KBM-7 (cell line): ENCODE measurements around the gene LRFN3.
"Not testable (repeated sequence)": the region's sequence is repeated elsewhere in the genome, so short reads cannot be mapped to it uniquely, and the experiment has no call there.

Experiments used
- DNase-seq: peaks from one replicate; pipeline ENCODE4 v3.0.0-alpha.2; 2015
- in situ Hi-C: fragments of 300-500 bp; cut with MboI; formaldehyde crosslinking; loops from 2 replicates; pipeline ENCODE4 v1.14.3; 2020; ENCODE audit warnings: low sequenced_read_pairs, low pct_unique_long_range_greater_than_20kb, mixed read lengths

The LRFN3 gene

DNA sequence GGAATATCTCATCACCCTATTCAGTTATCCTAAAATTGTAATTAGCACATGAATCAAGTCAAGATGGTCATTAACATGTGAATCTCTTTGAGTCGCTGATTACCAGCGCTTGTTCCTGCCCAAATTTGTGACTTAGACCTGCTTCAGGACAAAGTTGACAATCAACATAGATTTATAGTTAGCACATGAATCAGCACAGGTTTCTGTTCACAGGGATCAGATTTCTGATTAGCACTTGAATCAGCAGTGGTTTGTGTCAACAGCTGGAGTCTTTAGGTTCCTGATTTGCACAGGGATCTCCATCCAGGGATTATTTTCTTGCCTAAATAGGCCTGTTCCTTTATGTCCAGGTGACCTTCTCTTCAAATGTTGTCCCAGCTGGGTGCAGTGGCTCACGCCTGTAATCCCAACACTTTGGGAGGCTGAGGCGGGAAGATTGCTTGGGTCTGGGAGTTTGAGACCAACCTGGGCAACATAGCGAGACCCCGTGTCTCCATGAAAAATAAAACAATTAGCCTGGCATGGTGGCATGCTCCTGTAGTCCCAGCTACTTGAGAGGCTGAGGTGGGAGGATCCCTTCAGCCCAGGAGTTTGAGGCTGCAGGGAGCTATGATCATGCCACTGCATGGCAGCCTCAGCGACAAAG, 3.8 kb upstream of the LRFN3 start:
- no peak for DNase-seq
- in situ Hi-C loops: no loop called here

DNA sequence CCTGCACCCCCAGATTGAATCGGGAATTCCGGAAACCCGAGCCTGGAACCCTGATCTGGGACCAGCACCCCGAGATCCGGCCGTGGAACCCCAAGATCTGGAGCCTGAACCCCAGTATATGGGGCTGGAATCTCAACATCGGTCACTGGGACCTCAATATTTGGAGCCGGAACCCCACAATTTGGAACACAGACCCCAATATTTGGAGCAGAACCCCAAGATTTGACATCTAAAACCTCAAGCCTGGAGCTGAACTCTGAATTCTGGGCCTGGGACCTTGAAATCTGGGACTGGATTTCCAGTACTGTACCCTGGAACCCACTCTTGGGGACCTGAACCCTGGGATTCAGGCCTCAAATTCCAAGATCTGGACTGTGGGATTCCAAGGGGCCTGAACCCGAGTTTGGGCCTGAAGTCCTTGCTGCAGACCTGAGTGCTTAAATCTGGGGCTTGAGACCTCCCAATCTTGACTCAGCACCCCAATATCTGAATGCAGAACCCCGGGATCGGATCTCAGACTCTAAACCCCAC, 629 bp downstream of the LRFN3 start:
- DNase-seq: no peak
- in situ Hi-C loops: no loop called here

- DNase-seq: no peak
- in situ Hi-C loops: no loop called here
These were observed 1.4 kb downstream of the LRFN3 start for GRCh38 chr19:35937345-35938281.

DNA sequence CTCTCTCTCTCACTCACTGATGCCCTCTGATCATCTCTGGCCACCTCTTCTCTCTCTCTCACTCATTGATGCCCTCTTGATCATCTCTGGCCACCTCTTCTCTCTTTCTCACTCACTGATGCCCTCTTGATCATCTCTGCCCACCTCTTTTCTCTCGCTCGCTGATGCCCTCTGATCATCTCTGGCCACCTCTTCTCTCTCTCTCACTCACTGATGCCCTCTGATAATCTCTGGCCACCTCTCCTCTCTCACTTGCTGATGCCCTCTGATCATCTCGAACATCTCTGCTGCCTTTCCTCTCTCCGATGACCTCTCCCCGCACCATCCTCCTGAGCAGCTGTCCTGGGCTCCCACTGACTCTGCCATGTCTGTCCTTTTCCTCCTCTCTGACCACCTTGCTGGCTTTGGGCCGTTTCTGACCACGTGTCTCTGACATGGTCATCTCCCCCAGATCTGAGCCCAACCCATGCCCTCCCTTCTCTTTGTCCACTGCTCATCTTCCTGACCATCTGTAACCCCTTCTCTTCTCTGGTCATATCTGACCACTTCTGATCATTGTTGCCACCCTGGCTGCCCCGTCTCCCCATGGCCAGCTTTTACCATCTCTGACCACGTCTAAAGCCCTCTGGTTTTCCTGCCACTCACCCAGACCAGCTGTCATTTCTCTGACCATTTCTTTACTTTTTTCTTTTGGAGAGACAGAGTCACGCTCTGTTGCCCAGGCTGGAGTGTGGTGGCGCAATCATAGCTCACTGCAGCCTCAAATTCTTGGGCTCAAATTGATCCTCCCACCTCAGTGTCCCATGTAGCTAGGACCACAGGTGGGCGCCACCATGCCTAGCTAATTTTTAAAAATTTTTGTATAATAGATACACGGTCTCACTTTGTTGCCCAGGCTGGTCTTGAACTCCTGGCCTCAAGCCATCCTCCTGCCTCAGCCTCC, 2.4 kb downstream of the LRFN3 start:
- no peak for DNase-seq
- in situ Hi-C loops: no loop called here

DNA sequence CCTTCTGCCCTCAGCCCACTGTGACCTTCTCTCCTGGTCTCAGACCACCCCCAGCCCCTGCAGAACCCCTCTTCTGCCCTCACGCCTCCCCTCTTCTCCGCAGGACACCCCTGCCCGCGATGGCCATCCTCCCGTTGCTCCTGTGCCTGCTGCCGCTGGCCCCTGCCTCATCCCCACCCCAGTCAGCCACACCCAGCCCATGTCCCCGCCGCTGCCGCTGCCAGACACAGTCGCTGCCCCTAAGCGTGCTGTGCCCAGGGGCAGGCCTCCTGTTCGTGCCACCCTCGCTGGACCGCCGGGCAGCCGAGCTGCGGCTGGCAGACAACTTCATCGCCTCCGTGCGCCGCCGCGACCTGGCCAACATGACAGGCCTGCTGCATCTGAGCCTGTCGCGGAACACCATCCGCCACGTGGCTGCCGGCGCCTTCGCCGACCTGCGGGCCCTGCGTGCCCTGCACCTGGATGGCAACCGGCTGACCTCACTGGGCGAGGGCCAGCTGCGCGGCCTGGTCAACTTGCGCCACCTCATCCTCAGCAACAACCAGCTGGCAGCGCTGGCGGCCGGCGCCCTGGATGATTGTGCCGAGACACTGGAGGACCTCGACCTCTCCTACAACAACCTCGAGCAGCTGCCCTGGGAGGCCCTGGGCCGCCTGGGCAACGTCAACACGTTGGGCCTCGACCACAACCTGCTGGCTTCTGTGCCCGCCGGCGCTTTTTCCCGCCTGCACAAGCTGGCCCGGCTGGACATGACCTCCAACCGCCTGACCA, 3.3 kb downstream of the LRFN3 start:
- no peak for DNase-seq
- in situ Hi-C loops: no loop called here

DNA sequence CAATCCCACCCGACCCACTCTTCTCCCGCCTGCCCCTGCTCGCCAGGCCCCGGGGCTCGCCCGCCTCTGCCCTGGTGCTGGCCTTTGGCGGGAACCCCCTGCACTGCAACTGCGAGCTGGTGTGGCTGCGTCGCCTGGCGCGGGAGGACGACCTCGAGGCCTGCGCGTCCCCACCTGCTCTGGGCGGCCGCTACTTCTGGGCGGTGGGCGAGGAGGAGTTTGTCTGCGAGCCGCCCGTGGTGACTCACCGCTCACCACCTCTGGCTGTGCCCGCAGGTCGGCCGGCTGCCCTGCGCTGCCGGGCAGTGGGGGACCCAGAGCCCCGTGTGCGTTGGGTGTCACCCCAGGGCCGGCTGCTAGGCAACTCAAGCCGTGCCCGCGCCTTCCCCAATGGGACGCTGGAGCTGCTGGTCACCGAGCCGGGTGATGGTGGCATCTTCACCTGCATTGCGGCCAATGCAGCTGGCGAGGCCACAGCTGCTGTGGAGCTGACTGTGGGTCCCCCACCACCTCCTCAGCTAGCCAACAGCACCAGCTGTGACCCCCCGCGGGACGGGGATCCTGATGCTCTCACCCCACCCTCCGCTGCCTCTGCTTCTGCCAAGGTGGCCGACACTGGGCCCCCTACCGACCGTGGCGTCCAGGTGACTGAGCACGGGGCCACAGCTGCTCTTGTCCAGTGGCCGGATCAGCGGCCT, 4.1 kb downstream of the LRFN3 start:
- in situ Hi-C loops: no loop called here
- no peak for DNase-seq

GRCh38 chr19:35940839-35941238, 4.7 kb downstream of the LRFN3 start:
- no peak for DNase-seq
- in situ Hi-C loops: no loop called here

DNA sequence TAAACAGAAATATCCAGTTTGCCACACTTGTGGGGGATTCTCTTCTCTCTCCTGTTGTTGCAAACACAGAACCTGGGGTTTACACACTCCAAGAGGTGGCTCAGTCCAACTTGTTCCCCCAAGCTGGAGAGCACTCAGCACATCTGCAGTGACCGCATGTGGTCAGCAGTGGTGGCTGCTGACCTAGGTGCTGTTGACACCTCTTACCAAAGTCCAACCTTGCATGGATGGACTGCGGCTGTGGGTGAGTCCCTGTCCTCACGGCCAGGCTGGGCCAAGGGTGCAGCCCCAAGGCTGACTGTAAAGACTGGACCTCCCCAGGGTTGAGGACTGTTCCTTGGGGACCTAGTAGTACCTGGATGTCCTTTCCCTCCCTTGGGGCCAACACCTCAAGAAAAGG, 6.1 kb downstream of the LRFN3 start:
- in situ Hi-C loops: no loop called here
- DNase-seq: no peak

DNA sequence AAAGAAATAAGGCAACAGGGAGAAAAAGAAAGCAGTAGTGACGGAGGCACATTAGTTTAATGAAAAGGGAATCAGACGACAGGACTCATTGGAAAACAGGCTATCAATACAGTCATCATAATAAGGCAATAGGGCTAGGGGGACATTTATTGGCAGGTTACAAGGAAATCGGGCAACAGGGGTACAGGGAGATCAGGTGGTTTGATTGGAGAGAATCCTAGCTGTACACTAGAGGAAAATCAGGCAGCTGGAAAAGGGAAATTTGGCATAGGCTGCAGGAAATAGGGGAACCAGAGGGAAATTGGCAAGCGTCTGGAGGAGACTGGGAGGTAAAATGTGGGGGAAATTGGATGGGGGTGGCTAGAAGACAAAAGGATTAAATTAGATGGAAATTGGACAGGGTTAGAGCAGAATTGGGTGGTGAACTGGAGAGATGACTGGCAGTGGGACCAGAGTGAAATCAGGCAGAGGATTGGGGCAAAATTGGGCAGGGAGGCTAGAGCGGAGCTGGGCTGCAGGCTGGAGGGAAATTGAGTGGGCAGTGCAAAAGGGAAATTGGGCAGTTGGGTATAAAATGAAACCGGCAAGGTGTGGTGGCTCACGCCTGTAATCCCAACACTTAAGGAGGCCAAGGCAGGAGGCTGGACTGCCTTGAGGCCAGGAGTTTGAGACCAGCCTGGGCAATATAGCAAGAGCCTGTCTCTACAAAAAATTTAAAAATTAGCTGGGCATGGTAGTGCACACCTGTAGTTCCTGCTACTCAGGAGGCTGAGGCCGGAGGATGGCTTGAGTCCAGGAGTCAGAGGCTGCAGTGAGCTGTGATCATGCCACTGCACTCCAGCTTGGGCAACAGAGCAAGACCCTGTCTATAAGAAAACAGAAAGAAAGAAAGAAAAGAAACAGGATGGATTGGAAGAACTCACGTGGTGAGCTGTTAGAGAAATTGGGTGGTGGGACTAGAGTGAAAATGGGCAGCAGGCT, 7.4 kb downstream of the LRFN3 start:
- DNase-seq: no peak
- in situ Hi-C loops: no loop called here

DNA sequence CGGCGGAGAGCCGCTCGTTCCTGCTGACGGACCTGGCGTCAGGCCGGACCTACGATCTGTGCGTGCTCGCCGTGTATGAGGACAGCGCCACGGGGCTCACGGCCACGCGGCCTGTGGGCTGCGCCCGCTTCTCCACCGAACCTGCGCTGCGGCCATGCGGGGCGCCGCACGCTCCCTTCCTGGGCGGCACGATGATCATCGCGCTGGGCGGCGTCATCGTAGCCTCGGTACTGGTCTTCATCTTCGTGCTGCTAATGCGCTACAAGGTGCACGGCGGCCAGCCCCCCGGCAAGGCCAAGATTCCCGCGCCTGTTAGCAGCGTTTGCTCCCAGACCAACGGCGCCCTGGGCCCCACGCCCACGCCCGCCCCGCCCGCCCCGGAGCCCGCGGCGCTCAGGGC, 8.4 kb downstream of the LRFN3 start:
- no peak for DNase-seq
- in situ Hi-C loops: no loop called here

DNA sequence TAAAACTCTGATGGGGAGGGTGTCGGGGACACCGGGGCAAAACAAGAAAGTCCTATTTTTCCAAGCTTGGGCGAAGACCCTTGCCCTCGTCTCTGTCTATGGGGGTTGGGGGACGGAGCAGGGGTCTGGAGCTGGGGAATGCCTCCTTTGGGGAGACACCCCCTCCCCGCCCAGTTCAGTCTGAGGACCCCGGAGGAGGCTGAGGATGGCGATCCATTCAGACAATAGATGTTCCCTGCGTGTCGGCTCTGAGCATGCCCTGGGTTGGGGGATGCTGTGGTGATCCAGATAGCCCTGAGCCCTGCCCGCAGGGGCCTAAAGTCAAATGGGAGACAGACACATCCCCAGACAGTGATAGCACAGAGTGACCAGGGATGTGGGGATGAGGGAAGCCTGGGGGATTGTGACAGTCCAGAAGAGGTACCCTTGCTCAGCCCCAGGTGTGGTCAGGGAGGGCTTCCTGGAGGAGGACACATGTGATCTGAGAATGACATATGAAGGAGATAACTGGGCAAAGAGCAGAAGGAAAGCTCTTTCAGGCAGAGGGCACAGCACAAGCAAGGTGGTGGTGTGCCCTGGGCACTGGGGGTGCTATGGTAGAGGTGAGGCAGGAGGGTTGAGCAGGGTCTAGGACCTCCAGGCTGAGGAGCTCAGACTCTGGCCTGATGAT, 9.1 kb downstream of the LRFN3 start:
- in situ Hi-C loops: no loop called here
- no peak for DNase-seq

GRCh38 chr19:35946203-35946602, 10.0 kb downstream of the LRFN3 start:
- DNase-seq: no peak
- in situ Hi-C loops: no loop called here

- in situ Hi-C loops: no loop called here
- DNase-seq: no peak
These were observed 13.0 kb downstream of the LRFN3 start for GRCh38 chr19:35949131-35949530.

GRCh38 chr19:35955881-35956634, 19.9 kb downstream of the LRFN3 start:
- DNase-seq: peak; percentile 73

GRCh38 chr19:35957411-35957810, 21.2 kb downstream of the LRFN3 start:
- in situ Hi-C loops, DNase-seq: not testable (repeated sequence)

More at GRCh38 chr19:35955881-35956634, 19.9 kb downstream of the LRFN3 start:
- in situ Hi-C loops: no loop called here

DNA sequence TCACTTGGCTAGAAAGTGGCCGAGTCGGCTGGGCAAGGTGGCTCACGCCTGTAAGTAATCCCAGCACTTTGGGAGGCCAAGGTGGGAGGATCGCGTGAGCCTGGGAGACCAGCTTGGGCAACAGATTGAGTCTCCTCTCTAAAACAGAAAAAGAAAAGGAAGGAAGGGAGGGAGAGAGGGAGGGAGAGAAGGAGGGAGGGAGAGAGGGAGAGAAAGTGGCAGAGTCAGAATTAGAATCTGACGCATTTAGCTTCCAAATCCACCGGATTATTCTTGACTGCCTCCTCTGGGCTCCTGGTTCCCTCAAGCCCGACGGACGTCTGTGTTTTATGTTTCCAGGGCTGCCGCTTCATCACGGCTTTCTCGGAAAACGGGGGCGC, 22.5 kb downstream of the LRFN3 start:
- in situ Hi-C loops: no loop called here
- no peak for DNase-seq
